A549 (cell line): ENCODE measurements around the gene LRFN3. TPM values are rescaled to one million over a fixed set of nuclear protein-coding genes. Genes with fewer than 3 reads are reported as not detected.
A peak's percentile ranks its signal among the peaks of the same experiment; 100 is the strongest.

Experiments used
- ATAC-seq, 2 experiments: fragments of 200-7000 bp in 1 of 2; fragments of >200 bp in 1 of 2; cut with Nextera tagmentation in 1 of 2; cut with Tn5 transposase in 1 of 2; 3 replicates each; pipeline versions ENCODE4 v1.8.0 to v1.9.1; 2018 to 2020; ENCODE audit warnings: mild to moderate bottlenecking in 1 of 2, moderate library complexity in 1 of 2
- CTCF ChIA-PET: fragments of 300-600 bp; sonication (Branson Sonifier 250); formaldehyde crosslinking; extraction: SDS; loops from one replicate; lab custom pipeline; 2021; ENCODE audit warnings: antibody characterized with exemption, inconsistent platforms; lab: Yijun Ruan, JAX
- POLR2A ChIA-PET: fragments of 350-600 bp; formaldehyde crosslinking; extraction: SDS; loops from one replicate; lab custom pipeline; 2021; ENCODE audit warnings: antibody characterized with exemption, inconsistent platforms; lab: Yijun Ruan, JAX
- DNase-seq, 2 experiments: peaks; one replicate each; pipeline versions ENCODE4 v3.0.0 to v3.0.0-alpha.2; 2011 to 2016; ENCODE audit warnings: low read depth in 1 of 2, low spot score in 1 of 2
- FAIRE-seq: peaks from 2 replicates; lab custom pipeline; 2011; peaks lifted over from hg19 to GRCh38; lab: Jason Lieb, UNC
- H3K27ac ChIP-seq, 2 experiments: fragments of >200 bp; sonication (Bioruptor Twin); formaldehyde crosslinking; 3 replicates each; pipeline ENCODE4 v1.5.1; 2016 to 2017
- H3K4me1 ChIP-seq: fragments of >200 bp; sonication (Bioruptor Twin); formaldehyde crosslinking; 3 replicates; pipeline ENCODE4 v1.6.1; 2016
- H3K4me2 ChIP-seq: fragments of >200 bp; sonication (Bioruptor Twin); formaldehyde crosslinking; 3 replicates; pipeline ENCODE4 v1.6.1; 2016
- H3K4me3 ChIP-seq: fragments of >200 bp; sonication (Bioruptor Twin); formaldehyde crosslinking; 3 replicates; pipeline ENCODE4 v1.5.1; 2016
- H3K9me3 ChIP-seq: fragments of >200 bp; sonication (Bioruptor Twin); formaldehyde crosslinking; 3 replicates; pipeline ENCODE4 v1.6.1; 2016
- ATOH8 ChIP-seq: fragments of 250-450 bp; sonication (Bioruptor Pico); IDR thresholded peaks from 2 replicates; pipeline ENCODE4 v1.5.0; 2020; ENCODE audit warnings: low read depth, mild to moderate bottlenecking, moderate library complexity
- CHD2 ChIP-seq: fragments of 150-350 bp; IDR thresholded peaks from 2 replicates; pipeline ENCODE4 v1.6.1; 2014; ENCODE audit warnings: low read length; ENCODE audit not compliant: partially characterized antibody
- CHD4 ChIP-seq: fragments of 200-600 bp; sonication (generic); IDR thresholded peaks from 2 replicates; pipeline ENCODE4 v1.6.1; 2016; ENCODE audit warnings: antibody characterized with exemption, mild to moderate bottlenecking, borderline replicate concordance
- CTCF ChIP-seq: fragments of >200 bp; sonication (Bioruptor Twin); formaldehyde crosslinking; IDR thresholded peaks from 3 replicates; pipeline ENCODE4 v1.5.1; 2016
- E2F6 ChIP-seq: IDR thresholded peaks from 2 replicates; pipeline ENCODE4 v1.6.1; 2012; ENCODE audit warnings: low read depth, borderline replicate concordance
- HDAC2 ChIP-seq: fragments of 200-600 bp; sonication (generic); IDR thresholded peaks from 2 replicates; pipeline ENCODE4 v1.6.1; 2016
- JUN ChIP-seq, 2 experiments: fragments of >200 bp; sonication (Bioruptor Twin); formaldehyde crosslinking; IDR thresholded peaks; 2 replicates in 1 of 2; 3 replicates in 1 of 2; pipeline ENCODE4 v1.6.1; 2016 to 2017
- MAZ ChIP-seq: fragments of 150-350 bp; IDR thresholded peaks from 2 replicates; pipeline ENCODE4 v1.6.1; 2014; ENCODE audit warnings: antibody characterized with exemption, low read depth, low read length, borderline replicate concordance
- MYC ChIP-seq: IDR thresholded peaks from 2 replicates; pipeline ENCODE4 v1.6.1; 2012; ENCODE audit warnings: mild to moderate bottlenecking, inconsistent platforms, low read length, improper control_type of control experiment, borderline replicate concordance
- PHF8 ChIP-seq: fragments of 200-600 bp; sonication (generic); IDR thresholded peaks from 2 replicates; pipeline ENCODE4 v1.6.1; 2016; ENCODE audit warnings: low read depth, mild to moderate bottlenecking, antibody characterized with exemption, moderate library complexity, borderline replicate concordance
- POLR2AphosphoS2 ChIP-seq: conservative IDR thresholded peaks from 2 replicates; pipeline ENCODE4 v1.6.1; 2012; ENCODE audit warnings: low read length, improper control_type of control experiment, inconsistent platforms
- RCOR1 ChIP-seq: fragments of 150-350 bp; IDR thresholded peaks from 2 replicates; pipeline ENCODE4 v1.6.1; 2014; ENCODE audit warnings: antibody characterized with exemption, low read length, low read depth
- RNF2 ChIP-seq: fragments of 200-600 bp; sonication (generic); IDR thresholded peaks from 2 replicates; pipeline ENCODE4 v1.6.1; 2016; ENCODE audit warnings: low read depth, mild to moderate bottlenecking, antibody characterized with exemption, moderate library complexity, borderline replicate concordance
- SMC3 ChIP-seq: fragments of >200 bp; sonication (Bioruptor Twin); formaldehyde crosslinking; IDR thresholded peaks from 3 replicates; pipeline ENCODE4 v1.6.1; 2018; ENCODE audit warnings: inconsistent platforms
- SREBF2 ChIP-seq: fragments of 450-650 bp; IDR thresholded peaks from 2 replicates; pipeline ENCODE4 v1.6.1; 2014; ENCODE audit warnings: mild to moderate bottlenecking, moderate library complexity
- ZNF302 ChIP-seq: fragments of 250-450 bp; sonication (Bioruptor Pico); IDR thresholded peaks from 2 replicates; pipeline ENCODE4 v1.9.0; 2021; ENCODE audit warnings: inconsistent platforms, mild to moderate bottlenecking, moderate library complexity
- WGBS: methylation state at CpG from one replicate; pipeline ENCODE4 v1.1.6; 2017; ENCODE audit errors: missing lambda C conversion rate; 5-methylcytosine and 5-hydroxymethylcytosine counted together
- polyA plus RNA-seq, 4 experiments: library from polyadenylated mRNA; depleted of rRNA in 3 of 4; stranded (reverse); fragments of >200 nt; fragmentation: RNase III in 1 of 4; extraction: RNeasy Plus Mini Kit Qiagen cat#74134 plus additional on column Dnase treatment in 1 of 4; gene quantifications; 2 replicates in 3 of 4; 3 replicates in 1 of 4; pipeline ENCODE4 v1.2.3, GENCODE V29; 2011 to 2017

Gene LRFN3
- polyA plus RNA-seq, 2 of the 4 experiments (the other 2 are of a cell fraction), result 2.4 to 16.6 TPM

- TF ChIP-seq ATOH8 (CRISPR knock-in tag) (no peak), RCOR1 (no peak), HDAC2 (no peak), MAZ (peak; percentile 75; the same call in 1 of the 2 replicates), PHF8 (peak; percentile 62; the same call in 1 of the 2 replicates), CHD4 (no peak), POLR2AphosphoS2 (no peak), RNF2 (no peak), CHD2 (peak; percentile 94), MYC (peak; percentile 97), E2F6 (no peak; the same call in 1 of the 2 replicates), SMC3 (peak; percentile 100), JUN (IDR thresholded peaks at IDR 0.05) (peak; percentile 76 to 93; a peak in 3 of 5 replicates), CTCF (peak; percentile 100)
Observed at GRCh38 chr19:35931161-35931873, 4.9 kb upstream of the LRFN3 start (continued).

- Histone ChIP-seq H3K27ac (peak overlapping the region; percentile 27 to 47; a peak in 5 of 6 replicates), H3K9me3 (no peaks in the 10 kb centered on the region), H3K4me3 (peak overlapping the region; percentile 8; the same call in 2 of the 3 replicates), H3K4me1 (peaks cover 17% of the 10 kb centered on the region), H3K4me2 (peak overlapping the region; percentile 73)
- CTCF ChIA-PET, result interaction anchor here (0.6 to 15.4 kb wide), 43 partner anchors 8 to 320 kb away, joined by 3 to 402 read pairs (median 4); partner anchors contain the start of genes APLP1, HAUS5, LIN37 and NFKBID
- no peak for FAIRE-seq
- peak; percentile 42 to 54 for ATAC-seq
- POLR2A ChIA-PET, result interaction anchor here (0.8 to 1.2 kb wide), 9 partner anchors 12 to 191 kb away, joined by 3 to 14 read pairs (median 3); partner anchors contain the start of genes ALKBH6, APLP1, LIN37 and NFKBID
- TF ChIP-seq ZNF302 (CRISPR knock-in tag) (no peak), SREBF2 (no peak), CTCF (peak; percentile 43; the same call in 1 of the 3 replicates)
- no peak for DNase-seq
- 15% methylated on average over 9 of the region's 9 CpGs for WGBS
Observed at GRCh38 chr19:35931874-35932202, 4.3 kb upstream of the LRFN3 start.
